K562 (cell line): Measurements from ENCODE around the gene SLC1A2. TPM values are rescaled to one million over a fixed set of nuclear protein-coding genes. Genes with fewer than 3 reads are reported as not detected.

Experiments
- ATAC-seq: fragments of 200-7000 bp; cut with Tn5 transposase; 3 replicates; pipeline ENCODE4 v1.9.1; 2020; ENCODE audit warnings: moderate library complexity
- BruUV-seq: library from RNA; stranded (reverse); fragments of 400-500 nt; replicated peaks from 2 replicates; lab custom pipeline; 2021; lab: Mats Ljungman, UMichigan
- CTCF ChIA-PET: fragments of 300-600 bp; formaldehyde crosslinking; extraction: SDS; loops from one replicate; lab custom pipeline; 2021; ENCODE audit warnings: low intra/inter-chr PET ratio; lab: Yijun Ruan, JAX
- POLR2A ChIA-PET: fragments of 300-600, 350-650 bp; sonication (Branson Sonifier 250); formaldehyde crosslinking; extraction: SDS; loops from one replicate; lab custom pipeline; 2021; ENCODE audit warnings: antibody characterized with exemption, inconsistent platforms; lab: Yijun Ruan, JAX
- DNase-seq, 4 experiments: peaks; one replicate each; pipeline versions ENCODE4 v3.0.0 to v3.0.0-alpha.2; 2011 to 2018; ENCODE audit warnings: low spot score in 3 of 4, mixed read lengths in 3 of 4; ENCODE audit errors: extremely low read depth in 1 of 4
- FAIRE-seq: peaks from 2 replicates; lab custom pipeline; 2011; peaks lifted over from hg19 to GRCh38; lab: Jason Lieb, UNC
- H2AFZ ChIP-seq: 2 replicates; pipeline ENCODE4 v1.6.0; 2011; ENCODE audit warnings: low read depth, low read length, control low read depth, inconsistent platforms
- H3K27ac ChIP-seq: fragments of 200-600 bp; 3 replicates; pipeline ENCODE4 v1.8.0; 2011; ENCODE audit warnings: low read depth, mild to moderate bottlenecking, control low read depth, inconsistent platforms, low read length, moderate library complexity, mixed read lengths; ENCODE audit errors: extremely low read depth
- H3K27me3 ChIP-seq, 2 experiments: fragments of 300-600 bp in 1 of 2; 2 replicates in 1 of 2; 3 replicates in 1 of 2; pipeline versions ENCODE4 v1.6.0 to v1.8.0; 2011; ENCODE audit warnings: inconsistent platforms in 2 of 2, low read length in 2 of 2, mild to moderate bottlenecking in 1 of 2, mixed read lengths in 1 of 2, moderate library complexity in 1 of 2; ENCODE audit not compliant: control insufficient read depth in 2 of 2, insufficient read depth in 2 of 2
- H3K36me3 ChIP-seq: fragments of 300-600 bp; 3 replicates; pipeline ENCODE4 v1.8.0; 2011; ENCODE audit warnings: mild to moderate bottlenecking, low read length, inconsistent platforms; ENCODE audit not compliant: control insufficient read depth, insufficient read depth
- H3K4me1 ChIP-seq, 2 experiments: fragments of 200-600 bp in 1 of 2; replicated peaks in 1 of 2; 2 replicates in 1 of 2; 3 replicates in 1 of 2; pipeline versions ENCODE4 v1.5.1 to v1.8.0; 2011; ENCODE audit warnings: inconsistent platforms in 2 of 2, low read length in 2 of 2, mild to moderate bottlenecking in 1 of 2, mixed read lengths in 1 of 2, moderate library complexity in 1 of 2; ENCODE audit not compliant: control insufficient read depth in 2 of 2, insufficient read depth in 2 of 2
- H3K4me2 ChIP-seq: 2 replicates; pipeline ENCODE4 v1.6.1; 2011; ENCODE audit warnings: low read length, control low read depth, inconsistent platforms, mixed read lengths; ENCODE audit not compliant: insufficient read depth
- H3K4me3 ChIP-seq: fragments of 200-600 bp; sonication (generic), shearing (Covaris generic); 2 replicates; pipeline ENCODE4 v1.5.1; 2016; ENCODE audit warnings: control low read depth, inconsistent platforms
- H3K79me2 ChIP-seq: fragments of 200-600 bp; 3 replicates; pipeline ENCODE4 v1.8.0; 2011; ENCODE audit warnings: low read length, inconsistent platforms; ENCODE audit not compliant: control insufficient read depth, insufficient read depth
- H3K9ac ChIP-seq, 2 experiments: 2 replicates each; pipeline versions ENCODE4 v1.6.0 to v1.6.1; 2011; ENCODE audit warnings: low read depth in 2 of 2, low read length in 2 of 2, control low read depth in 1 of 2, inconsistent platforms in 1 of 2, mild to moderate bottlenecking in 1 of 2, mixed read lengths in 1 of 2; ENCODE audit not compliant: insufficient read depth in 1 of 2
- H3K9me1 ChIP-seq: one replicate; pipeline ENCODE4 v1.6.0; 2011; ENCODE audit warnings: inconsistent platforms, mild to moderate bottlenecking, low read length, moderate library complexity; ENCODE audit not compliant: control insufficient read depth, insufficient read depth
- H3K9me3 ChIP-seq: replicated peaks from 2 replicates; pipeline ENCODE4 v1.5.1; 2011; ENCODE audit warnings: low read depth, low read length, inconsistent platforms; ENCODE audit not compliant: control insufficient read depth, insufficient read depth
- H4K20me1 ChIP-seq: replicated peaks from 2 replicates; pipeline ENCODE4 v1.6.1; 2011; ENCODE audit warnings: low read length, inconsistent platforms, mixed read lengths; ENCODE audit not compliant: control insufficient read depth, insufficient read depth
- ATF1 ChIP-seq, 2 experiments: fragments of 450-650 bp in 1 of 2; IDR thresholded peaks; 2 replicates each; pipeline ENCODE4 v1.6.1; 2016; ENCODE audit warnings: missing compliant biosample characterization in 1 of 2, missing genetic modification characterization in 1 of 2
- BDP1 ChIP-seq: IDR thresholded peaks from 3 replicates; pipeline ENCODE4 v1.6.1; 2011; ENCODE audit not compliant: insufficient read length, insufficient read depth
- MAZ ChIP-seq, 2 experiments: fragments of 450-650 bp in 1 of 2; sonication (generic) in 1 of 2; formaldehyde crosslinking; IDR thresholded peaks in 1 of 2; conservative IDR thresholded peaks in 1 of 2; 2 replicates each; pipeline versions ENCODE4 v1.4.0 to v1.5.0; 2020; ENCODE audit warnings: mild to moderate bottlenecking in 1 of 2, missing genetic modification reagents in 1 of 2
- SMARCA4 ChIP-seq: fragments of 450-650 bp; IDR thresholded peaks from 2 replicates; pipeline ENCODE4 v1.6.1; 2016
- XRCC3 ChIP-seq: fragments of 450-650 bp; IDR thresholded peaks from 2 replicates; pipeline ENCODE4 v1.6.1; 2017; ENCODE audit warnings: mild to moderate bottlenecking, moderate library complexity
- ZKSCAN3 ChIP-seq: fragments of 250-450 bp; sonication (Bioruptor Pico); IDR thresholded peaks from 2 replicates; pipeline ENCODE4 v1.4.0; 2020
- WGBS: fragments of 100-300 bp; shearing (Covaris generic); methylation state at CpG from one replicate; pipeline ENCODE4 v1.1.6; 2016; ENCODE audit warnings: low coverage, mixed read lengths; ENCODE audit not compliant: insufficient coverage; ENCODE audit errors: missing lambda C conversion rate; 5-methylcytosine and 5-hydroxymethylcytosine counted together
- in situ Hi-C: fragments of 300-500 bp; cut with MboI; formaldehyde crosslinking; loops from 4 replicates; pipeline ENCODE4 v1.15.0; 2018; ENCODE audit warnings: inconsistent platforms, mixed read lengths
- intact Hi-C: fragments of 100-400 bp; cut with micrococcal nuclease; formaldehyde crosslinking; loops from 2 replicates; pipeline ENCODE4 v1.14.2; 2022
- polyA plus RNA-seq, 8 experiments: library from polyadenylated mRNA; depleted of rRNA in 4 of 8; stranded (reverse) in 5 of 8; unstranded in 3 of 8; fragments of >200 nt; fragmentation: Nextera tagmentation in 2 of 8; fragmentation: Illumina TruSeq in 1 of 8; extraction: Ambion mirVana in 2 of 8; extraction: Trizol in 1 of 8; gene quantifications; 2 replicates each; pipeline versions ENCODE4 v1.2.1 to v1.2.3, GENCODE V29; 2011 to 2014; ENCODE audit warnings: inconsistent platforms in 1 of 8, missing spikeins in 1 of 8
- total RNA-seq, 7 experiments: library from RNA; depleted of rRNA in 6 of 7; stranded (reverse); fragments of >200 nt in 6 of 7; fragmentation: Illumina TruSeq in 2 of 7; extraction: Trizol in 2 of 7; gene quantifications; 2 replicates each; pipeline versions ENCODE4 v1.2.1 to v1.2.3, GENCODE V29; 2011 to 2021; ENCODE audit warnings: low replicate concordance in 1 of 7
- TF ChIP-seq, protein P1 (sequence below): fragments of 450-650 bp; formaldehyde crosslinking; IDR thresholded peaks from 2 replicates; pipeline ENCODE4 v1.4.0; 2020; ENCODE audit warnings: mild to moderate bottlenecking, mixed read lengths
- TF ChIP-seq, protein P2 (sequence below): fragments of 250-450 bp; sonication (Bioruptor Pico); IDR thresholded peaks from 2 replicates; pipeline ENCODE4 v1.4.0; 2020; ENCODE audit warnings: mild to moderate bottlenecking, moderate library complexity
- TF ChIP-seq, protein P3 (sequence below): fragments of 450-650 bp; IDR thresholded peaks from 2 replicates; pipeline ENCODE4 v1.6.1; 2016; ENCODE audit warnings: antibody characterized with exemption

Gene SLC1A2
- total and polyA plus RNA-seq, 9 of the 15 experiments (the other 6 are each of a cell fraction or from before 2014, with no cell fraction given) = 0.03 to 0.07 (median 0.04) TPM; not detected in 5

DNA sequence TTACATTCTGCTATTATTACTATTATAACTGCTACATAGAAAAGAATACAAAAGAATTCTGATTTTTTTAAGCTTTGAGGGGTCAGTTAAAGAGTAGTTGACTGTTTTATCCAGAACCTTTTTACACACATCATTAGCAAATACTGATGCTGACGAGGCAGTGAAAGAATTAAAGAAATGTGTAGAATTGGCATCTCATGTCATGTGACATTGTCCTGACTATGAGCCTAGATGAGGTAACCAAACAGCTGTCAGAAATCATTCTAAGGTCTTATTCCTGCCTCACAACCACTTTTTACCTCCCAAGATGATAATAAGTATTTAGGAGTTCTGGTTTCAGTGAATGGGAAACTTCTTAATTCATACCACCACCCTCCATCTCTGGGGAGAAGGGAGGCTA lies 121.0 kb downstream of the SLC1A2 start:
- Histone ChIP-seq H4K20me1 (no peaks in the 10 kb centered on the region), H3K4me2 (no peak overlapping the region), H3K4me1 (no peaks in the 10 kb centered on the region), H3K9ac (no peak overlapping the region), H3K27me3 (peaks cover 0 to 9% of the 10 kb centered on the region in 2 experiments; a peak in 1 of 5 replicates), H3K36me3 (no peaks in the 10 kb centered on the region), H3K9me3 (no peaks in the 10 kb centered on the region), H2AFZ (no peak overlapping the region)
- in situ Hi-C loops = no loop called here
- no TSS peak for BruUV-seq
- intact Hi-C loops = no loop called here
- CTCF ChIA-PET = interaction anchor here (1.2 kb wide), 1 partner anchor 300 kb away, joined by 3 read pairs; no protein-coding TSS in a partner anchor
- TF ChIP-seq SMARCA4 = no peak
- TF ChIP-seq, protein P1, sequence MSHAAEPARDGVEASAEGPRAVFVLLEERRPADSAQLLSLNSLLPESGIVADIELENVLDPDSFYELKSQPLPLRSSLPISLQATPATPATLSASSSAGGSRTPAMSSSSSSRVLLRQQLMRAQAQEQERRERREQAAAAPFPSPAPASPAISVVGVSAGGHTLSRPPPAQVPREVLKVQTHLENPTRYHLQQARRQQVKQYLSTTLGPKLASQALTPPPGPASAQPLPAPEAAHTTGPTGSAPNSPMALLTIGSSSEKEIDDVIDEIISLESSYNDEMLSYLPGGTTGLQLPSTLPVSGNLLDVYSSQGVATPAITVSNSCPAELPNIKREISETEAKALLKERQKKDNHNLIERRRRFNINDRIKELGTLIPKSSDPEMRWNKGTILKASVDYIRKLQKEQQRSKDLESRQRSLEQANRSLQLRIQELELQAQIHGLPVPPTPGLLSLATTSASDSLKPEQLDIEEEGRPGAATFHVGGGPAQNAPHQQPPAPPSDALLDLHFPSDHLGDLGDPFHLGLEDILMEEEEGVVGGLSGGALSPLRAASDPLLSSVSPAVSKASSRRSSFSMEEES (CRISPR knock-in tag) = peak; percentile 75
- TF ChIP-seq, all 486 proteins: peak for 1
- Histone ChIP-seq H3K4me3 (no peak overlapping the region), H3K27ac (no peak overlapping the region), H3K9me1 (no peaks in the 10 kb centered on the region), H3K79me2 (no peaks in the 10 kb centered on the region)
- ATAC-seq = no peak
- no peak for DNase-seq
- 0% methylated on average over 1 of the region's 1 CpG for WGBS
- POLR2A ChIA-PET = no interaction called here
- FAIRE-seq = no peak

GRCh38 chr11:35295751-35296150 lies 123.6 kb downstream of the SLC1A2 start:
- intact Hi-C loops = no loop called here
- H3K79me2 ChIP-seq = no peaks in the 10 kb centered on the region
- no TSS peak for BruUV-seq
- TF ChIP-seq ZKSCAN3 (CRISPR knock-in tag) (no peak), XRCC3 (no peak), ATF1 (CRISPR knock-in tag; IDR thresholded peaks at IDR 0.05) (no peak), ATF1 (tag; IDR thresholded peaks at IDR 0.05) (no peak), BDP1 (no peak), MAZ (CRISPR knock-in tag; conservative IDR thresholded peaks at IDR 0.05 in 1 of 2, IDR thresholded peaks at IDR 0.05 in 1 of 2) (no peak)
- TF ChIP-seq, protein P2, sequence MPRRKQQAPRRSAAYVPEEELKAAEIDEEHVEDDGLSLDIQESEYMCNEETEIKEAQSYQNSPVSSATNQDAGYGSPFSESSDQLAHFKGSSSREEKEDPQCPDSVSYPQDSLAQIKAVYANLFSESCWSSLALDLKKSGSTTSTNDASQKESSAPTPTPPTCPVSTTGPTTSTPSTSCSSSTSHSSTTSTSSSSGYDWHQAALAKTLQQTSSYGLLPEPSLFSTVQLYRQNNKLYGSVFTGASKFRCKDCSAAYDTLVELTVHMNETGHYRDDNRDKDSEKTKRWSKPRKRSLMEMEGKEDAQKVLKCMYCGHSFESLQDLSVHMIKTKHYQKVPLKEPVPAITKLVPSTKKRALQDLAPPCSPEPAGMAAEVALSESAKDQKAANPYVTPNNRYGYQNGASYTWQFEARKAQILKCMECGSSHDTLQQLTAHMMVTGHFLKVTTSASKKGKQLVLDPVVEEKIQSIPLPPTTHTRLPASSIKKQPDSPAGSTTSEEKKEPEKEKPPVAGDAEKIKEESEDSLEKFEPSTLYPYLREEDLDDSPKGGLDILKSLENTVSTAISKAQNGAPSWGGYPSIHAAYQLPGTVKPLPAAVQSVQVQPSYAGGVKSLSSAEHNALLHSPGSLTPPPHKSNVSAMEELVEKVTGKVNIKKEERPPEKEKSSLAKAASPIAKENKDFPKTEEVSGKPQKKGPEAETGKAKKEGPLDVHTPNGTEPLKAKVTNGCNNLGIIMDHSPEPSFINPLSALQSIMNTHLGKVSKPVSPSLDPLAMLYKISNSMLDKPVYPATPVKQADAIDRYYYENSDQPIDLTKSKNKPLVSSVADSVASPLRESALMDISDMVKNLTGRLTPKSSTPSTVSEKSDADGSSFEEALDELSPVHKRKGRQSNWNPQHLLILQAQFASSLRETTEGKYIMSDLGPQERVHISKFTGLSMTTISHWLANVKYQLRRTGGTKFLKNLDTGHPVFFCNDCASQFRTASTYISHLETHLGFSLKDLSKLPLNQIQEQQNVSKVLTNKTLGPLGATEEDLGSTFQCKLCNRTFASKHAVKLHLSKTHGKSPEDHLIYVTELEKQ = no peak
- TF ChIP-seq, protein P3, sequence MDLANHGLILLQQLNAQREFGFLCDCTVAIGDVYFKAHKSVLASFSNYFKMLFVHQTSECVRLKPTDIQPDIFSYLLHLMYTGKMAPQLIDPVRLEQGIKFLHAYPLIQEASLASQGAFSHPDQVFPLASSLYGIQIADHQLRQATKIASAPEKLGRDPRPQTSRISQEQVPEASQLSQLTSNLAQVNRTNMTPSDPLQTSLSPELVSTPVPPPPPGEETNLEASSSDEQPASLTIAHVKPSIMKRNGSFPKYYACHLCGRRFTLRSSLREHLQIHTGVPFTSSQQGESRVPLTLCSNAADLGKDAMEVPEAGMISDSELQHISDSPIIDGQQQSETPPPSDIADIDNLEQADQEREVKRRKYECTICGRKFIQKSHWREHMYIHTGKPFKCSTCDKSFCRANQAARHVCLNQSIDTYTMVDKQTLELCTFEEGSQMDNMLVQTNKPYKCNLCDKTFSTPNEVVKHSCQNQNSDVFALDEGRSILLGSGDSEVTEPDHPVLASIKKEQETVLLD = no peak

More at GRCh38 chr11:35295751-35296150, 123.6 kb downstream of the SLC1A2 start:
- no peak overlapping the region for H3K9ac ChIP-seq
- H3K4me1 ChIP-seq = no peaks in the 10 kb centered on the region
- ChIA-PET POLR2A (interaction anchor here (1.1 kb wide), 1 partner anchor 10 kb away, joined by 4 read pairs; no protein-coding TSS in a partner anchor), CTCF (no interaction called here)
- no peak overlapping the region for H3K27ac ChIP-seq
- no peak overlapping the region for H2AFZ ChIP-seq
- peaks cover 0 to 6% of the 10 kb centered on the region in 2 experiments; a peak in 2 of 5 replicates for H3K27me3 ChIP-seq
- FAIRE-seq (no peak), DNase-seq (no peak), ATAC-seq (no peak)
- no peaks in the 10 kb centered on the region for H3K36me3 ChIP-seq
- no peaks in the 10 kb centered on the region for H4K20me1 ChIP-seq
- no peaks in the 10 kb centered on the region for H3K9me1 ChIP-seq
- H3K9me3 ChIP-seq = no peaks in the 10 kb centered on the region
- H3K4me2 ChIP-seq = no peak overlapping the region
- 4% methylated on average over 2 of the region's 2 CpGs for WGBS
- in situ Hi-C loops = no loop called here
- H3K4me3 ChIP-seq = no peak overlapping the region
